G401.6 (cell line): ENCODE results near the gene ZDHHC6.
"Not testable (repeated sequence)": the region's sequence is repeated elsewhere in the genome, so short reads cannot be mapped to it uniquely, and the experiment has no call there.

ENCODE experiments used
- FAIRE-seq: peaks from 2 replicates; lab custom pipeline; 2012; peaks lifted over from hg19 to GRCh38; lab: Jason Lieb, UNC

Gene ZDHHC6

GRCh38 chr10:112446055-112446854 lies 459 bp downstream of the ZDHHC6 start:
- FAIRE-seq: no peak

DNA sequence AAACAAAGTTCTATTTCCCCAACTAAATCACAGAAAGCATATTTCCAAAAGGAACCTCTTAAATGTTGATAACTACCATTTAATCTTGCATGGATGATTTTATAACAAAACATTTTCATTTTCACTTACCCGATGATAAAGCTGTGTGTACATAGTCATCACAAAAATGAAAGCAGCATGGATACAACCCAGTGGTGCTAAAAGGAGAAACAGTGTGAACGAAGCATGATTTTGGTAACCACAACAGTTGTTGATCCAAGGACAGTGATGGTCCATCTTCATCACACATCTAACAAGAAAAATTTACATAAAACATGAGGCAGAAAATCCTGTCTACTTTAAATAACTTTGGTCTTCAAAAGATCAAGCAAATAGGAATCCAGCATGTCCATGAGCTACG lies 4.7 kb downstream of the ZDHHC6 start:
- no peak for FAIRE-seq

DNA sequence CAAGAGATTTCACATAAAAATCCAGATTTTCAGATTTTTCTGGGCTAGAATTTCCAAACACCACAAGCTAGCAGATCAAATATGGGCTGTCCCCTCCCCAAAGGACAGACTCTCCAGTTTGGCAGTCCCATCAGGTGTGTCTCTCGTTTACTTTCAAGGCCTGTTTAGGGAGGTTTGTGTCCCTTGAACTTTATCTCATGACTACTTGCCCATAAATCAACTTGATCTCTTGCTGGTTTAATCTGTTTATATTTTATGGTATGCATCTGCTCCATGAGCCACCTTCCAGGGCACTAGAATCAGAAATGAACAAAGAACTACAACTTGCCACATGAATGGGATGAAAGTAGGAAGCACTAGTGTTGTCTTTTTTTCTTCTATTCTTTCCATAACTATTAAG lies 5.2 kb downstream of the ZDHHC6 start:
- no peak for FAIRE-seq

DNA sequence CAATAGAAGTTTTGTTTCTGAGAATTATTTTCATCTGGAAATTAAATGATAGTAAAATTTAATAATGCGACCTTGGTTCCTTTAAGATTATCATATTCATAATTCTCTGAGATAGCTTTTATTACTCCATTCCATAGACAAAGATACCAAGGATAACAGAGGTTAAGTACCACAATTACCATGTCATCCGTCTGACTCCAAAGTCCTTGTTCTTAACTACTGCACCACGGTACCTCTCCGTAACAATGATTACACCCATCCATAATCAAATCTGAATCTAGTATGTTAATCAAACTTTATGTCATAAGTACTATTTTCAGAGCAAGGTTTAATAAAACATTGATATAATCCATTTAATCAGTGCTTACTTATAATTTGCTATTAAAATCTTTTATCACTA lies 8.4 kb downstream of the ZDHHC6 start:
- FAIRE-seq: no peak

GRCh38 chr10:112434988-112435619 lies 11.6 kb downstream of the ZDHHC6 start:
- peak; percentile 95 for FAIRE-seq

DNA sequence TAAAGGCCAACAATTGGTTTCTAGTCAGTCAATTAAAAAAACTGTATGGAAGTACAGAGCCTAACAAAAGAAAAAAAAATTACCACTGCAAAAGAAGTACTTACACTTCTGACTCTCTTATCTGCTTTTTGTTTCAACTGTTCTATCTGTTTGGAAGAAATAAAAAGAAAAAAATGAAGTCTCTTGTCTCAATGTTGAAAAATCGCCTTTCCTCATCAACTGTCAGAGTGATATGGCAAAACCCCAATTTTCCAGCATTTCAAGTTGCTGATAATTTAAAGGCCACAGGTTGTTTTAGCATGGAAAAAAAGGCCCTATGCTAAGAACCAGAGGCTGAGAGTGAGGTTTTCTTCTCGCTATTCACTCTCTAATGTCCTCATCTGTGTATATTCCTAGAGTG lies 13.6 kb downstream of the ZDHHC6 start:
- FAIRE-seq: no peak

DNA sequence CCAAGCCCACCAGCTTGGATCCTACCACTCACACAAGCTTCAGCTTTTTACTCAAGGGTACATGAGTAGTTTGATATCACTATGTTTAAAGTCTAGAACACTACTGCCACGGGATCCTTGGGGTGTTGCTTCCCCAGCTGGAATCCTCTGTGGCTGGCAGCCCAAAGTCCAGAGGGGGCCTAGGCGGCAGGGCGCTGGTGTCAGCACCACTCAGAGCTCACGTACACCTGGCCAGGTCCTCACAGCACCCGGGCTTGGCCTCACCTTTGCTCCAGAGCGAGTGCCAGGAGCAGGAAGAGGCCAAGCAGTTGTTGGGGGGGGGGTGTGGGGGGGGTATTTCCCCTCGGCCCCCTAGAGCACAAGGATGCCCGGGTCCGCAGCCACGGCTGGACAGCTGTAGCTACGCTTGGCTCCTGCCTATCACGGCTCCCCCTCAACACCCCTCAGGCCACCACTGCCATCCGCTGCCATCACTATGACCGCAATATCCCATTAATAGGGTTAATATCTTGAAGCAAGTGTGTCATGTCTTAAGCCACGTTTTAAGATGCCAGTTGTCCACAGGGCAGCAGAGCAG lies 17.0 kb downstream of the ZDHHC6 start:
- FAIRE-seq: no peak

DNA sequence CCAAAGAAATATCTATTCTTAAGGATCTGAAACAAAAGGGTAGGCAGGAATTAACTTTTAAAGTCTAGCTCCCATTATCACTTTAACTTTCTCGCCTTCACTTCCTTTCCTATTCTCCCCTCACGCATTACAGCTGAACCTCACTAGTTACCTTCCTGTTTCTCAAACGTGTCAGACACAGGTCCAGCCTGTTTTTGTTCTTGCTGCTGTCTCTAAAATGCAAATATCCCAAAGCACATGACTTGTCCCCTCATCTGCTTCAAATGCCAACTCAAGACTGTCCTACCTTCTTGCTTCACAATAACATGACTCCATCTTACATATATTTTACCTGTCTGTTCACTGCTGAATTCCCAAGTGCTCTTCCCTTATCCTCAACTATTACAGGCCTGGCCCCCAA lies 17.6 kb downstream of the ZDHHC6 start:
- FAIRE-seq: no peak

DNA sequence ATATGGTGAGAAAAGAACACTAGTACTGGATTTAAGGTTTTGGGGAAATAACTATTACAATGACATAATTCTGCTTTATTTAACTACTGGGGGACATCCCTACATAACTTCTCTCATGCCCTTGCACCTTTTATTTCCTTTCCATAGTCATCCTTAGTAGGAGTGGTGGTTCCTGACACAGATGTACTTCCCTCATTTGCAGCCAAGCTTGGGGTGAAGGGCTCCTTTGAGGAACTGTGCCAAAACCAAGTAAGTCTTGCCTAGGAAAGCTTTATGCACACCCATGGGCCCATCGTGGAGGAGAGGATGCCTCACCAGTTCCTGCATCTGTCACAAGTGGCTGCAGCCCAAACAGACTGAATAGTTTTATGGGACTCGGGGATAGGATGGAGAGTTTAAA lies 20.6 kb downstream of the ZDHHC6 start:
- no peak for FAIRE-seq

DNA sequence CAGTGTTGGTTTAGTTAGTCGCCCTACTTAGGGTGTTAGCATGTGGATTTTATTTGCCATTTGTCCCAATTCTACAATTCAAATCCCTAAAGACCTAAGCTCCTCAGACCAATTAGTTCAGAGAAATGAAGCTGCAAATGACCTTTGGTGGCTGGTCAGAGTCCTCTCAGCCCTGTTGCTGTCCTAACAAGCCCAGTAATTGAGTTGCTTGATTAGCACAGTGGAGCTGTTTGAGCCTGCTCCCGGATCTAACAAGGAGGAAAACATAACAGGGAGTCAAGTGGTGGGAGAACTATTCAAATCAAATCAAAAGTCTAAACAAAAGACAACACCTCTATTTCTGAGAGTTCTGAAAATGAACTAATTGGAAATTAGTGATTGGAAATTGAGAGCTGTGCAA lies 22.1 kb downstream of the ZDHHC6 start:
- FAIRE-seq: no peak

DNA sequence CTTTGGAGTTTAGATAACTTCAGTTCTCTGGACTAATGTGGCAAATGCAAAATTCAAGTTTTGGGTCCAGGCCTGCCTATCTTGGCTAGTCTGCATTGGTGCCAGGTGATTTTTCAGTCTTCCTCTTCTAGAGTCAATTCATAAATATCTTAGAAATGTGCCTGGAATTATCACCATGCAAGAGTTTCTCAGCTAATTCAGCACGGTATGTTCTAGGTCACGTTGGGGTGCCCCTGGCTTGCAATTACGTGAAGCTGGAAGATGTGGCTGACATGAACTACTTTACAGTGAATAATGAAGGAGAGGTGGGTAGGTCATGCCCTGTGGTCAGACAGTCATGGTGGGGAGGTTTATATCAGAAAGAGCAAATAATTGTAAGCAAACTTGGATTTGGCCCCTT lies 25.0 kb downstream of the ZDHHC6 start:
- no peak for FAIRE-seq

DNA sequence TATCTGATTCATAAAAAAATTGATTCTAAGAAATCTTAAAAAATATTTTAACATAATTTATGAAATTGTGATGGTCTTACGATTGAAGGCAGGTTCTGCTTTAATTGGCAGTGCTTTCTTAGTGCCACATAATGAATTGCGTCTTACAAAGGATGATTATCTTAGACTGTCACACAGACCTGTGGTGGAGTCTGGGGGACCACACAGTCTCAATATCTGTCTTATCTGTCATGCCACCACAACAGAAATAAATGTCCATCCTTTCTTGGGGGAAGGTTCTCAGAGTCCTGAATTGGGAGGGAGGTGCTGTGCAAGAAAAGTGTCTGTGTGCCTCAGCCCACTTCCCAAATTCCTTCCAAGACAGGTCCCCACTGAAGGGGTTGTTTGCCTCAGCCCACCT lies 34.0 kb downstream of the ZDHHC6 start:
- FAIRE-seq: no peak

DNA sequence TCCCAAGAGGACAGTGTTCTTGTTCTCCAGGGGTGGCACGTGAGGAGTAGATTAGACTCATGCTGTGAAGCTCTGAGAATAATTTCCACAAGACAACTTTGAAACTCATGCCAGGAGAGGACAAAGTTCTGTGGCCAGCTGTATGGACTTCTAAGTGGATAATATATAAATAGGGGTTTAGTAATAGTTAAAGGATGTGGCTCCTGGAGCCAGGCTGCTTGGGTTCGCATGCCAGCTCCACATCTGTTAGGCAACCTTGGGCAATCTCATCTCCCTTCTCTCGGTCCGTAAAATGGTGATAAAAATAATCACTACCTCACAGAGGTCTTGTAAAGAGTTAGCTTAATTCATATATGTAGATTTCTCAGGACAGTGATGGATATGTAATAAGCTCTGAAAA lies 37.0 kb downstream of the ZDHHC6 start:
- no peak for FAIRE-seq

GRCh38 chr10:112409299-112409698 lies 37.4 kb downstream of the ZDHHC6 start:
- no peak for FAIRE-seq

DNA sequence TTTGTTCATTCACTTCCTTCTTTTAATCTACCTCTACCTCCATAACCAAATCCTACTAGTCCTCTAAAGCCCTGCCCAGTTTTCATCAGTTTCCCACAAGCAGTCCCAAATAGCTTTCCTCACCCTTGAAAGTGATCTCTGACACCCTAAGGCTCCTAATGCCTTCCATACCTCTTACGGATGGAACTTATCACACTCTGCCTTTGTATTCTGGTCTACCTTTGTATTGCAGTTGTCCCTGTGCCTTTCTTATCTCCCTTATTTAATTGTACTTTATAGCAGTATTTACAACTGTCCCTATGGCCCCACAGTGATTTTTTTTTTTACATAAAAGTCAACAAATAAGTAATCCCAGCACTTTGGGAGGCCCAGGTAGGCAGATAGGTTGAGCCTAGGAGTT lies 39.0 kb downstream of the ZDHHC6 start:
- no peak for FAIRE-seq

DNA sequence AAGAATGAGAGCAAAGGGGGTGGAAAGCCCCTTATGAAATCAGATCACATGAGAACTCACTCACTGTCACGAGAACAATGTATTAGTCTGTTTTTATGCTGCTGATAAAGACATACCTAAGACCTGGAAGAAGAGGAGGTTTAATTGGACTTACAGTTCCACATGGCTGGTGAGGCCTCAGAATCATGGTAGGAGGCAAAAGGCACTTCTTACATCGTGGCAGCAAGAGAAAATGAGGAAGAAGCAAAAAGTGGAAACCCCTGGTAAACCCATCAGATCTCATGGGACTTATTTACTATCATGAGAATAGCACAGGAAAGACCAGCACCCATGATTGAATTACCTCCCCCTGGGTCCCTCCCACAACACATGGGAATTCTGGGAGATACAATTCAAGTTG lies 39.9 kb downstream of the ZDHHC6 start:
- FAIRE-seq: not testable (repeated sequence)

- FAIRE-seq: no peak
These were observed 42.1 kb downstream of the ZDHHC6 start for GRCh38 chr10:112404617-112405016.

DNA sequence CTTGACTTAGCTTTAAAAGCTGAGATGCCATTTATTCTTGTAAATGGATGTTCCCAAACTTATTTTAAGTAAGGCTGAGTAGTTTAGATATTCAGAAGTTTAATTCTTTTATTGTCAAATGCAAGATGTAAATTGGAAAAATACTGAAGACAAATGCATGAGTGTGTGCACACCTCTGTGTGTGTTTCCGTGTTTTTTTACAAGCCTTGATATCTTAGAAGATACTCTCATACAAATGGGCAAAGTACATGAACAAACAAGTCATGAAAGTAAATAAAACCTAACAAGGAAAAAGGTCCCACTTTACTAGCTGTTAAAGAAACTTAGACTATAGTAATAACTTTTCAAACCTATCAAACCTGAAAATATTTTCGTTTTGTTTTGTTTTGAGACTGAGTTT lies 43.8 kb downstream of the ZDHHC6 start:
- no peak for FAIRE-seq

- FAIRE-seq: no peak
These were observed 49.1 kb downstream of the ZDHHC6 start for GRCh38 chr10:112397592-112397991.

DNA sequence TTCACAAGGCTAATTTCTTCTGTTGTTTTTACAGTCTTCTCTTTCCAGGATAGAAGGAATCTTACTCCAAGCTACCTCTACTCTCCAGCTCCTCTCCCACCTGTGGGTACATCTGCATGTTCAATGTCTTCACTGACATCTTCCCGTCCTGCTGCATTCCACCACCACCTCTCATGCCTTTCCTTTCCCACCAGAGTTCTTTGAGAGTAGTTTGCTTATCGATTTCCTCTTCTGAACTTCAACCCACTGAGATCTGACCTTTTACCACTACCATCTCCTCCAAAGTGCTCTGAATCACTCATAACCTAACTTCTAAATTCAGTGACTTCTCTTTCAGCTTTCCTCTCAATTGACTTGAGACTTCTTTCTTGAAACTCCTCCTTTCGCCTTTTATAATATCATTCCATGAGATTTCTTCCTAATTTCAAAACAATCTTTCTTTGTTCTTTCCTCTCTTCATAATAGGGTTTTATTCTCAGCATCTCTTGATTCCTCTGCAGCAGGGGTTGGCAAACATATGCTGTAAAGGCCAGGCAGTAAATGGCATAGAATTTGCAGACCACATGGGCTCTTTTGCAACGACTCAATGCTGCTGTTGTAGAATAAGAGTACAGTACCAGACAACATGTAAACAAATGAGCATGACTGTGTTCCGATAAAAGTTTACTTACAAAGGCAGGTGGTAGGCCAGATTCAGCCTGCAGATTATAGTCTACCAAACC lies 50.7 kb downstream of the ZDHHC6 start:
- no peak for FAIRE-seq

DNA sequence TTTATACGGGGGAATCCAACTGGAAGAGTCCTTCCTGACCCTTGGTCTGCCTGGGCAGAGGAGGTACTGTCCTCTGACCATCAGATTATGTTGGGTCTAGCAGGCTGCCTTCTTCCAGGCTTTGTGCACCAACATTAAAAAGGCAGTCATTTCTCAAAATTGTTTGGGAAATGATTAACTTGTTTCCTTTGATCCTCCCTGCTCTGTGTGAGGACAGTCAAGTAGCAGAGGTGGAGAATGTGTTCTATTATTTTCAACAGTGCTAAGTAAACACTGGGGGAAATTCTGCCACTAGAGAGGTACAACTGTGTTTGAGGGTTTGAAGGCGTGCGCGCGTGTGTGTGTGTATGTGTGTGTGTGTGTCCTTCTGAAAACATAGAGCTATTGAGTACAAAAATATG lies 52.2 kb downstream of the ZDHHC6 start:
- FAIRE-seq: no peak

- no peak for FAIRE-seq
These were observed 52.9 kb downstream of the ZDHHC6 start for GRCh38 chr10:112393827-112394226.

- no peak for FAIRE-seq
These were observed 53.4 kb downstream of the ZDHHC6 start for GRCh38 chr10:112393341-112393740.
